ENCODE results near the gene SMARCD3.

DNA sequence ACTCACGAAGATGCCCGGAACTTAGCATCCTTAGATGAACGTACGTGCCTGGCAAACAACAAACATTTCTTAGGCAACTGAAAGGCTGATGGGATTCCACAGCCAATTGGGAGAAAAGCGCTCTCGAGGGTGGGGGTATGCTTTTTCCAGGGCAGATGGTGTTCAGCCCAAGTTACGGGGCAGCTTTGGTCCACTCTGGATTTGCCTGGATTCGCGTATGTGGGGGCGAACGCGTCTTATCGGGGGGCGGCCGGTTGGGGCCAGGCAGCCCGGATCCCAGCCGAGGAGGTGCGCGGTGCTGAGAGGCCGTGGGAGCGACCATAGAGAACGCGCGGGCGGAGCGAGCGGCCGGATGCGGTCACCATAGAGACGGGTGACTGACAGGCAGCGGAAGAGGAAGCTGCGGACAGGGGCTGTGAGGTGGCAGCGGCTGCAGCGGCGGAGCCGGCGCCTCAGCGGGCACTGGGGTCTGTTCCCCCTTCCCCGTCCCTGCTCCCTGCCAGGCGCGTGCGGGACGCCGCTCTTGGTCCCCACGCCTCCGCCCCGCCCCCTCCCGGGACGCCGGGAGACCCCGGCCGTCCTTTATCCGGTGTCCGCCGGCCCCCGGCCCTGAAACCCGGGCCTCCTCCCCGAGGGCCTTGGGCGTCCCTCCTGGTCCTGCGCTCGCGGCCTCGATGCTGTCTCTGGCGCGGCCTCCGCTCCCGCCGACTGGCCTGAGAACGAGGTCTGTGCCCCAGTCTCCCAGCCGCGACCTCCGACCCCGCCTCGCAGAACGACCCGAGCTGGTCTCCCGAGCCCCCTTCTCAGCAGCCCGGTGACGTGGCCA, 16.2 kb downstream of the SMARCD3 start, which contains the start of gene CHPF2:
- TF ChIP-seq, protein P1, sequence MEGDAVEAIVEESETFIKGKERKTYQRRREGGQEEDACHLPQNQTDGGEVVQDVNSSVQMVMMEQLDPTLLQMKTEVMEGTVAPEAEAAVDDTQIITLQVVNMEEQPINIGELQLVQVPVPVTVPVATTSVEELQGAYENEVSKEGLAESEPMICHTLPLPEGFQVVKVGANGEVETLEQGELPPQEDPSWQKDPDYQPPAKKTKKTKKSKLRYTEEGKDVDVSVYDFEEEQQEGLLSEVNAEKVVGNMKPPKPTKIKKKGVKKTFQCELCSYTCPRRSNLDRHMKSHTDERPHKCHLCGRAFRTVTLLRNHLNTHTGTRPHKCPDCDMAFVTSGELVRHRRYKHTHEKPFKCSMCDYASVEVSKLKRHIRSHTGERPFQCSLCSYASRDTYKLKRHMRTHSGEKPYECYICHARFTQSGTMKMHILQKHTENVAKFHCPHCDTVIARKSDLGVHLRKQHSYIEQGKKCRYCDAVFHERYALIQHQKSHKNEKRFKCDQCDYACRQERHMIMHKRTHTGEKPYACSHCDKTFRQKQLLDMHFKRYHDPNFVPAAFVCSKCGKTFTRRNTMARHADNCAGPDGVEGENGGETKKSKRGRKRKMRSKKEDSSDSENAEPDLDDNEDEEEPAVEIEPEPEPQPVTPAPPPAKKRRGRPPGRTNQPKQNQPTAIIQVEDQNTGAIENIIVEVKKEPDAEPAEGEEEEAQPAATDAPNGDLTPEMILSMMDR (IDR thresholded peaks at IDR 0.05; ENCODE audit: low read depth, low read length): no peak
- TF ChIP-seq POLR2A (IDR thresholded peaks at IDR 0.05; ENCODE audit: extremely low read depth, insufficient read length) (peak; percentile 87), MYC (IDR thresholded peaks at IDR 0.05; ENCODE audit: low read depth, low read length) (peak; percentile 53; the same call in 1 of the 2 replicates)

All from NB4 (cell line).